HG03565 (cell line): ENCODE results near the gene BRINP2.

ENCODE experiments used
- ATAC-seq: cut with Tn5 transposase; IDR thresholded peaks from one replicate; pipeline ENCODE4 v1.9.1; 2021; ENCODE audit warnings: mild to moderate bottlenecking, moderate library complexity; ENCODE audit not compliant: unreplicated experiment

The BRINP2 gene

DNA sequence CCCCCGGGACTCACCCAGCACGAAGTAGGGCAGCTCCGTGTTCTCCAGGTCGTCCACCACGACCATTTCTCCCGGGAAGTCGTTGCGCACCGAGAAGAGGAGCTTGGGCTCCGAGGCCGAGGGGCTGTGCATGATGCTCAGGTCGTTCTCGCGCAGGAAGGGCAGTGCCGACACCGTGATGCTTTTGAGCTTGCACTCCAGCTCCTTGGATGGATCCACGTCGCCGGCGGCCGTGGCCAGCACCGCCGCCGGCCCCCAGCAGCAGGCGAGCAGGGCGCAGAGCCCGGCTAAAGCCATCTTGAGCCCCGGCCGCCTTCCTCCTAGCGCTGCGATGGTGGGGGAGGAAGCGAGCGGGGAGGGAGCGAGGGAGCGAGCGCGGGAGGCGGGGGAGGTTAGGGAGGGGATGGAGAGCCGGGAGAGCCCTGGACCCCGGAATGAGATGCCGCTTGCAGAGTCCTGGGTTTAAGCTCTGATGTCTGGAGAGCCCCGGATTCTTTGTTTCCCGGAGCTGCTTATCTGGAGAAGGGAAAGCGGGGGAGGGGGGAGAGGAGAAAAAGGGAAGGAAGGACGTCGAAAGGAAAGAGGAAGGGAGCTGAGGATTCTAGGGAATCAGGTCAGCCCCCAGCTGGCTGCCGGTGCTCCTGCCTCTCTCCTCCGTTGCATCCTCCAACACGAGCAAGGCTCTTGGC is 6.2 kb upstream of the BRINP2 start, which contains the start of gene ASTN1:
Gene ASTN1, minus strand, starts transcription at position 333 of the 689 bp plus-strand sequence. Its CDS starts 36 bp downstream, at position 297.
- ATAC-seq, result no peak

DNA sequence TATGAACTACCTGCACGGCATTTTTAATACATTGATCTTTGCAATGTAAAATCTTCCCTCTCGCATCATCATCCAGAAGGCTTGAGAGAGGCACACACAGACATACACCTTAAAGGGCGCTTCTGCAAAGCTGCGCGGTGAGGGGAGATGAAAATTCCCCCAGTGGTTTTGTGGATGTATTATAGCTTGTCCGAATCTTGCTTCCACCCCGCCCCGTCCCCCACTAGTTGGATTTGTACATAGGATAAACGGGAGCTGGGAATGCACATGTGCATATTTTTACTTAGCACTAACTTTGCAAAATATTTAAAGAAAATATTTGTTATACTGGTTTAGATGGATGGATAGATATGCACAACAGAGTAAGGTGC is 5.7 kb upstream of the BRINP2 start:
- no peak for ATAC-seq

- ATAC-seq, result no peak
These were observed 872 bp downstream of the BRINP2 start for GRCh38 chr1:177171536-177172123.

DNA sequence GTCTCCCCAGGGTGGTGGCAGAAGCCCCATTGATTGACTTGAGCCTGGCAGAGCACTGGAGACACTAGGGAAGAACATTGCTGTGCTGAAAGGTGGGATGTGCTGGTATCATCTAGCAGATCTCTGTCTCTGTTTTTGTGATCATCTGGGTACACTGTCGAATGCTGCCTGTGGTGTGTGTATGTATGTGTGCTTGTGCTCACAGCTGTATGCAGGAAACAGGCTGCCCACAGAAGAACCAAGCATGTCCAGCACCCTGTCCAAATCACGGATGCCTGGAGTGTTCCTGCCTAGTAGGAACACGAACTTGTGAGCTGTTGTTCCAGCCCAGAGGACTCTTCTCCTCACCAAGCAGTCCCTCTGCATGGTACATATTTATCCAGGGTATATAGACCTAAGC is 1.5 kb downstream of the BRINP2 start:
- no peak for ATAC-seq

- no peak for ATAC-seq
These were observed 2.1 kb downstream of the BRINP2 start for GRCh38 chr1:177172866-177173265.

GRCh38 chr1:177173976-177174375 is 3.2 kb downstream of the BRINP2 start:
- no peak for ATAC-seq

- no peak for ATAC-seq
These were observed 4.3 kb downstream of the BRINP2 start for GRCh38 chr1:177174921-177175634.

GRCh38 chr1:177181280-177181630 is 10.5 kb downstream of the BRINP2 start:
- peak; percentile 12 for ATAC-seq

DNA sequence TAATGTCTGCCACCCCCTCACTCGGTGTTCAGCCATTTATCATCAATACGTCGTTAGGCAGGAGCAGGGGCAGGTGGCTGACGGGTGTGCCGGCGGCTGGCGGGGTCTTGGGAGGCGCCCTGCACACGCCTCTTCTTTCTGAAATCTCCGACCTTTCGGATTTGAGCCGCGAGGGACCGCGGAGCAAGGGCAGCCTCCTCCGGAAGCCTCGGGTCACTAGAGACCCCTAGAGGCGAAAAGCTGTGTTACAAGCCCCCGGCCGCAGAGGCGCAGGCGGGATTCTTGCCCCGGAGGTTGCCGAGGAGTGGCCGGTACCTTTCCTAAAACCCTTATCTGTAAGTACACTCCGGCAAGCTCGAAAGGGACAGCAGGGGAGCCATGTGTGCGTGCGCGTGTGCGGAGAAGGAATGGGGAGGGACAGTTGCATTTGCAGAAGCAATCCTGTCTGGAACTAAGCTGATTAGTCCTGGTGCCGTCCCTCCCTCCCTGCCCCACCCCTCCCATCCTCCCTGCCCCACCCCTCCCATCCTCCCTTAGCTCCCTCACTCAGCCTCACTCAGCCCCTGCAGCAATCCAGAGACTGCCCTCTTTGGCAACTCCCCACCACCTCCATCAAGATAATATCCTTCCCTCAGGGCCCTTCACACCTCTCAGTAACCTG is 11.0 kb downstream of the BRINP2 start:
- ATAC-seq, result peak; percentile 94

DNA sequence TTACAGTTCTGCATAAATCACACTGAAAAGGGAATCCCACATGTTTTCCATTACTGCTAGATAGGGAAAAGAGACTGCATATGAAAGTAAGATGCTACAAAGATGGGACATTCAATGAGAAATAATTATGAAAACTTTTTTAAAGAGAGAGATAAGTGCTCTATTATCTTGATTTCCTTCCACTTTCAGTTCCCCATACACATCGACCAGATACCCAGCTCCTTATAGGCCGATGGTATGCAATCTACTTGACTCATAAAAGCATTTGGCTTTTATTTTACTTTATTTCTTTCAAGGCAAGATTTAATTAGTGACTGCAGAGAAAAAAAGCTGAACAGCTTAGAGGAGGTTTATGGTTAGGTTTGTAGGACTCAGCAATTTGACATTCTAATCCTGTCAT is 13.1 kb downstream of the BRINP2 start:
- ATAC-seq, result no peak

DNA sequence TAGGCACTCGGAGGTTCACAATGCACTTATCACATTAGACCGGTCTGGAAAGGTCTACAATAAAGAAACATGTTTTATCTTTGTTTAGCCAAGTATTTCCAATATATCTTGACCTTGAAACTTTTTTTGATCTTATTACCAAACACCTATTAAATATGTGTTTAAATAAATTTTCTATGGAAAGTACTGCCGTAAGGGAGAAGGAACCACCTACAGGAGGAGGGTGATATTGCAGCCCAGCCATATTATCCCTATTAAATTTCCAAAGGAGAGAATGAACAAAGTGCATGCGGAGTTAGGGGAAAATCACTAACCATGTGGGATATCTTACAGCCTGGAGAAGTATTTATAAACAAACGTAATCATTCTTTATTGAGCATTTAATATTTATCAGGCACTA is 14.5 kb downstream of the BRINP2 start:
- no peak for ATAC-seq

- no peak for ATAC-seq
These were observed 15.9 kb downstream of the BRINP2 start for GRCh38 chr1:177186639-177187038.

DNA sequence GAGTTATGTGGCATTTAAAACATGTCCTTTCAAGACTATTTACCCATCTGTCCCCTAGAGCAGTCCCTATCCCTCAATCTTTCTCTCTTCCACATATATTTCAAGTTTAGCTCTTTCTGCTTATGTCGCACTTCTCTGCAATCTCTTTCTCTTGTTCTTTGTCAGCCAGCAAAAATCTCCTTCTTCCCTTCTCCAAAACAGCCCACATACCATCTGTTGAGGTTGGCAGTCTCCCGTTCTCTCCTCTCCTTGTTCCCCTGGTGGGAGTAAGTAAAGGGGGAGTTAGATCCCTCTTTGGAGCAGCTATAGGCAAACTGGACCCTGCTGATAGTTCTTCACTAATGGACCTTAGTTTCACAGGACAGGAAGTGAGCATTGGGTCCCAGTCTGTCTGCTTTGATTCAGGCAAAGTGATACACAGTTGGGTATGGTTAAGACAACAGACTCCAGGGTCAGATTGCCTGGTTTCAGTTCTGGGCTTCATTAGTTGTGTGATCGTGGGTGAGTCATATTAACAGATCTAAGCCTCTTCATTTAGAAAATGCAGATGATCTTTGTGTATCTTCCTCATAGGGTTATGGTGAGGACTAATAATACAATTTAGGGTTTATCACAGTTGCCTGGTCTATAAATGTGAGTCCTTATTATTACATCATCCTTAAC is 19.7 kb downstream of the BRINP2 start:
- no peak for ATAC-seq

DNA sequence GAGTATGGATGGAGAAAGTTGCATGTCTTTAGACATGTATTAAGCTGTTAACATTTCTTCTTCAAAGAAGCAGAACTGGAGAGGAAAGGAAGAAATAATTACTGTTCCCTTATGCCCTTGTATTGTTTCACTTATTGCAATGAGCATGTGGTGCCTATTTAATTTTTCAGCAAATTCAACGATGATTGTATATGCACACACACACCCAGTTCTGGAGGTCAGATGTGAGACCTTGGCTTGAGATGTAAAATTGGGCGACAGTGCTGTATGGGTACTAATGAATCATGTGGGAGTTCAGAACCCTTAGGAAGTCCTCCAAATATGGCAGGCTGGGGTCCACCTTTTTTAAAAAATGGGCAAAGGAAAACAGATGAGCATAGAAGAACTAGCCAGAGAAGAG is 27.5 kb downstream of the BRINP2 start:
- ATAC-seq, result no peak

DNA sequence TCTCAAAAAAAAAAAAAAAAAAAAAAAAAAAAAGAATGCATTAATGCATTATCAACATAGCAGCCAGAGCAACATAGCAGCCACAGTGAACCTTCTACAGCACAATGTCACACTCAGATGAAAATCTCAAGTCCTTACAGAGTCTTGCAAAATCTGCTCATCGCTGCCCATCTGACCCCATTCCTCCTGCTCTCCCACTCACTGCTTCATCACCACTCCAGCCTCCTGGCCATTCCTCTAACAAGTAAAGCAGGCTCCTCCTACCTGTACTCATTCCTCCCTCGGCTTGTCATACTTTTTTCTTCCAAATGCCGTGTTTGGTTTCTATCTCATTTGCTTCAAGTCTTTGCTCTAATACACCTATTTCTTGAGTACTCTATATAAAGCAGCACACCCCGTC is 29.5 kb downstream of the BRINP2 start:
- ATAC-seq, result no peak

GRCh38 chr1:177206831-177207355 is 36.1 kb downstream of the BRINP2 start:
- ATAC-seq, result no peak

GRCh38 chr1:177208920-177209319 is 38.2 kb downstream of the BRINP2 start:
- ATAC-seq, result no peak

- ATAC-seq, result no peak
These were observed 38.6 kb downstream of the BRINP2 start for GRCh38 chr1:177209357-177209756.

DNA sequence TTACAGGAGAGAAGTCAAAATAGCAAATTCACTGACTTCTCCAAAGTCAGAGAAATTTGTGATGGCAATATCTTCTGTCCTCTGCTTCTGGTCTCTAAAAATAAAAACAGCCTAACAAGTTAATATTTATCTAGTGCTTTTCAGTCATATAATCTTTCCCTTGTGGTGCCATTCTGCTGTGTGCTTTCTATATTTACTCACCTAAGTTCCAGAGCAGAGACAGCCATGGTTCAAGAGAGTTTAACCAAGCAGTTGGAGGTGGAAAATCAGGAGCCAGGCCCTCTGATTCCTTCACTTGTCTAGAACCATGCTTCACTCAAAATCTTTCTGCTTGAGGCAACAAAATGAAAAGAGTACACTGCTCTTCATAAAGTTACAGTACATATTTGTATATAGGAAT is 39.3 kb downstream of the BRINP2 start:
- ATAC-seq, result no peak

GRCh38 chr1:177211231-177211630 is 40.5 kb downstream of the BRINP2 start:
- no peak for ATAC-seq
